Measurements from ENCODE around the gene NVL.

- TF ChIP-seq POLR2A (IDR thresholded peaks at IDR 0.05) (no peak), CTCF (IDR thresholded peaks at IDR 0.05) (no peak)
Observed at GRCh38 chr1:224264321-224264720, 65.7 kb downstream of the NVL start.

All from uterus (tissue), 2 donors.